Stimulated activated CD8-positive, alpha-beta memory T cell treated with anti-CD3 and anti-CD28 coated beads, Interleukin-12 subunit alpha, Interleukin-12 subunit beta, amount 100 ng/mL, for 4 hours (primary cell): Measurements from ENCODE around the gene KIRREL3.

Source experiments
- DNase-seq: peaks from one replicate; pipeline ENCODE4 v3.0.0-alpha.2; 2020; ENCODE audit warnings: low read depth

The KIRREL3 gene

DNA sequence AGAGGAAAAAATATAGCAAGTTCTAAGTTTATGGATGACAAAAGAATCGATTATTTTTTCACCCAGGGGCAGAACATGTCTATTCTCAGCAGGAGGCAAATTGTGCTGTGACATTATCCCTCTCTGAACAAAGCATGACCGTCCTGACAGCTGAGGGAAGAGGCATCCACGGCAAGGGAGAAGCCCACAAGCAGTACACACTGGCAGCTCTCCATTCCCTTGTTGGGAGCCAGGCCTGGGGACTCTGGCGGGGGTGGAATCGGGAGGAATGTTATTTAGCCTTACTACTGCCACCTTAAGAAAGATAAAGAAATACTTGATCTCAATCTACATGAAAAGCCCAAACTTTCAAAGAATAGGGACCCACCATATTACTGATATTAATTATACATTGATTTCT, 3.4 kb downstream of the KIRREL3 start:
- no peak for DNase-seq

DNA sequence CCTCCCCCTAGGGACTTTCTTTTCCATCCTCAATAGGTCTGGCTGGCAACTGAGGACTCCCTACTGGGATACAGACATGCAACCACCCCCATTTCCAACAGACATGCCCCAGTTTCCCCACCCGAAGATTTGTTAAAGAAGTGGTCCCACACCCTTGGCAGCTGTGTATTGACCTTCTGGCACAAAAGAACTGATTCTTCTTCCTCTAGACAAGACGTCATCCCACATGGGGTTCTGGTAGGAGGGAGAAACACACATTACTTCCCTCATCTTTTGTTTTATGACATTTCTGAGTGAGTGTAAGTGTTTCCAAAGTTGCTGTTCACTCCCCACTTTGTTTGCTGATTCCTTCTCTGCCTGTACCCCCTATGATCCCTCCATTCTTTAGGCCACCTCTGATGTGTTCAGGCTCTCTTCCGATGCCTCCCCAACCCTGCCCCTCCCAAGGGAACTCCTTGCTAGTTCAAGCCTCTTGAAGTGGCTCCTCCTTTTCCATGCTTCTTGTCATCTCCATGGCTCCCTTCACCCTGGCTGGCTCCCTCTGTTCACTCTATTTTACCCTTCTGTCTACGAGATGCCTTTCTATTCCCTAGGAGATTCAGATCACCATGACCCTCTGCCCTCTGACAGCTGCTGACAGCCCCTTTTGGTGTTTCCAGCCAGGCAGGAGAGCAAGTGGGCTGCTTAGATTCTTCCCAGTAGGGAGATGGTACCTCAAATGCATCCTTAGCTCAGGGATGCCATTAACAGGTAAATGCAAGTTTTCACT, 4.3 kb downstream of the KIRREL3 start:
- DNase-seq: no peak

DNA sequence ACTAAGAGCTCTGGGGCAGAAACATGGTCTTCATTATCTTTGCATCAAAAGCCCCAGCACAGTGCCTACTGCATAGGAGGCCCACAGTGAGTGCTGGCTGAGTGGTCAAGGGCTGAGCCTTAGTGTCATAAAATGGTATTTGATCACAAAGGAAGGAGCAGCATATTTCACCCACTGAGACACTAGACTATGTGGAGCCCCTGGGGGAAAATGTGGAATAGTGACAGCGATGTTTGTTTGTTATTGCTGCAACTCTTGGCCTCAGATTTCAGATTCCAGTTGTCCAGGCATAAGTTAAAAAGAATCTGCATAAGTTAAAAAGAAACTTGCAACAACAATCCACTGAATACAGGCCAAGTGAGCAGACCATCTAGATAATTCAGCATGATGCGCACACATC, 7.0 kb downstream of the KIRREL3 start:
- DNase-seq: no peak

DNA sequence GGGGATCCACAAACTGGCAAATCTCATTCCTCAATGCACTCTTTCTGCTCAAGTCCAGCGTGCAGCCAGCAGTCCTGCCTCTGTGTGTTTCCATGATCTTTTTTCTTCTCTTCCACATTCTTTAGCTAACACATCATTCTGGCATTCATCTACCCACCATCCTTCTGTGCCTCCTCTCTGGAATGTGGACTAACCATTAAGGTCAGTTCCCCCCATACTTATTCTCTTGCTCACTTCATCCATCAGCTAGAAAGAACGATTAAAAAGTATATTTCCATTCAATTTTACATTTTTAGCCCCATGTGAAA, 7.8 kb downstream of the KIRREL3 start:
- DNase-seq: no peak

DNA sequence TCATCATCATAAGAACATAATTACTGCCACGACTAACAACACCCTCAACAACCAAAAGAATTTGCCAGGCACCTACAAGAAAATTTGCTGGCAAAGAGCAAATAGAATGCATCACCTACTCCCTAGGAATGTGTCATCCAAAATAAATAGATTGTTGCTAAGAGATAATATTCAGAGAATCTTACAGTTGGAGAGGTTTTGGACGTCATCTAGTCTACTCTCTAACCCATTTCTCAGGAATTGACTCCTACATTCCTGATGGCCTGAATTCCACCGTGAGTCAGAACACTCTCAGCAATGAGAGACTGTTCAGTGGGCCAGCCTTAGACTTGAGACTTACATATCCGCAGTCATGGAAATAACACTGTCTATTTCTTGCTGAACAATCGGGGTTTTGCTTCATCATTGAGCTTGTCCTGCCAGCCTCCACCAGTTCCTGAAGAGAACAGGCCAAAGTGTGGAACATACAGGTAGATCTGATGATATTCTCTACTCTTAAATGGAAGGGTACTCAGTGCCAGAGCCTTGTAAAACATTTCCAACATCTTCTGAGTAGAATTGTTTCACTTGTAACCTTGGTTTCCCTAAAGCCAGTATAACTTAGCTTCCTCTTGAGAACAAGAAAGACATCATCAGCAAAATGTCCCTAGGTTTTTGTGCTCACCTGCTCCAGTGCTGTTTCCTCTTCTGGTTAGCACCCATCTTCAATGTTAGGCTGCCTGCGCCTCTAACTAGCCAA, 8.3 kb downstream of the KIRREL3 start:
- no peak for DNase-seq

DNA sequence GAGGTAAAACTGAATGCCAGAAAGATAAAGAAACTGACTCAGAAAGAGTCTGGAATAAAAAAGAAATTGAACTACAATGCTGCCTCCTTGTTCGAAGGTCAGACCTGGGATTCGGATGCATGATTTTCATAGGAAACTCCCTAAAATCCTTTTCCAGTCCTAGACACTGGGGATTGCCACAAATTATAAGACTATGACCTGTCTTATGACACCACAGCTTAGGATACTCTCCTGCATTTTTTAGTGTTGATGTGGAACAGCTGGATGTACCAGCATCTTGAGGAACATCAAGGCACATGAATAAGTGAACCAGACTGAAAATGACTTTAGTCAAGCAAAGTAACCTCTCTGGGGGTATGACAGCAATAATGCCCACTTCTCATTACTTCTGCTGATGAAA, 9.0 kb downstream of the KIRREL3 start:
- no peak for DNase-seq

DNA sequence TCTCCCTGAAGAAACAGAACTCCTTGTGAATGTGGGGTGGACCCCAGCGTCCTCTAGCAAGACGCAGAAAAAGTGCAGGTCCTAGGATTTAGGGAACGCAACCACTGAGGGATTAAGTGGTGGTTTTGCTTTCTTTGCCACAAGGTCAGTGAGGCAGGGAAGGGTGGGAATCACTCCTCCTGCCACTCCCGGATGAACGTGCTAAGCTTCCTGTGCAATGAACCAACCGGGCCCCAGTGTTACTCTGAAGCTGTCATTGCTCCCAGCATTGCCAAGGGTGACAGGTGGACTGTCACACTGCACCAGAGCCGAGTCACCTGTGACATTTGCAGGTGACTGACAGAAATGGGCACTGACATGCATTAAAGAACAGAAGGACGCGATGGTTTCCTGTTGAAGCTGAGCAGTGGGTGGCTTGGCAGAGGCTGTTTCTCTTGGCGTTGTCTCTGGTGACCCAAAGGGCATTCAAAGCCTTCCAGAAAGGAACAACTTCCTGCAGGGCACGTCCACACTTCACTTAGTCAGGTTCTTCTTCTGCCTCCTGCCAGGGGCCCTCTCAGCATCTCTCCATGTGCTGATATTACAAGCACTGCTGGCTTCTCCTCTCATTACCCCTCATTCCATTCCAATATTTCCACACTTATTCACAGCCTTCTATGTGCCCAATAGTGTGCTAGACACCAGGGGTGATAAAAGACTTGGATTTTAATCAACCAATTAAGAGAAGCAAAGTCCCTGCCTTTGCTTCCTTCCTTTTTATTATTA, 9.7 kb downstream of the KIRREL3 start:
- no peak for DNase-seq

DNA sequence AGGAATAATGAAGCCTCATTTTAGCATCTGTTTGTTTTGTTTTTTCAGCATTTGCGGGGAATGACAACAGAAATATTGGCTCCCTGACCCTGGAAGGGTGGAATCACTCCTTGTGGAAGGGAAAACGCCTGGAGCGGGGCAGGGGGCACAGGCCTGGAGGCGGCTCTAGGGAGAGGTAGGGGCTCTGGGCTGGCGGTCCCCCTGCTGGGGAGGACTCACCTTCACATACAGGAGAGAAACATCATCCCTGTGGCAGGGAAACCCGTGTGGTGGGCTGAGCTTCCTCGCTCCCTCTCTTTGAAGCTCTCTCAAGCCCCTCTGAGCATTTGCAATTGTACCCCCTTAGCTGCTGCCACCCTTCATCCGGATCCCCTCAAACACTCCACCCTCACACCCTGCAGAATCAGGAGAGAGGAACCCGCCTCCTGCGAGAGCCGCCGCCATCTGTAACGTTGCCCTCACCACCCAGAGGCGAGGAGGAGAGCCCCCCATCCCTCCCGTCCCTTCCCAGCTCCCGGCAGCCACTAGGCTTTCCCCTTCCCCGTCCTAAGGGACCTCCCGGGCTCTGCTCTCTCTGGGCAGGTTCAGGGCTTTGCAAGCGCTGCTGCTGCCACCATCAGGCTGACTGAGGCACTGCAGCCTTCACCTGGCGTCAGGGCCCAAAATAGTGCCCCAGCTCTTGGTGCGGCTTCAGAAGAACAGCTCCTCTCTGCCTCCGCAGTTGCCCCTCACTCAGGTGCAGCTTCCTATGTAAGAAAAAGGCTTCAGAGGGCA, 10.4 kb downstream of the KIRREL3 start:
- DNase-seq: peak; percentile 6

DNA sequence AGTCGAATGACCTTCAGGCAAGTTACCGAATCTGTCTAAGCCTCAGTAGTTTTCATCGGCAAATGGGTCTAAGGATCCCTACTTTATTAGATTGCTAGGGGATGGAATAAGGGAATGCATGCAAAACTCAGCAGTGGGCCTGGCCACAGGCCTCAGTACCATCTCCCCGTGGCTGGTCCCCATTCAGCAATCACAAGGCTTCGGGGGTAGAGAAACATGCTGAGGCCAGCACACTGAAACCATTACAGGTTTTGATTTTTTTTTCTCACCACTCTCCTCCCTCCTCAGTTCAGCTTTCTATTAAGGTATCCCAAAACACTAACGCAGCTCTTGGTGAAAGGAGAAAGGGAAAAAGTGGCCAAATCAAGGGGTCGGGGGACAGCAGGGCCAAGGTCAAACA, 11.9 kb downstream of the KIRREL3 start:
- DNase-seq: no peak

DNA sequence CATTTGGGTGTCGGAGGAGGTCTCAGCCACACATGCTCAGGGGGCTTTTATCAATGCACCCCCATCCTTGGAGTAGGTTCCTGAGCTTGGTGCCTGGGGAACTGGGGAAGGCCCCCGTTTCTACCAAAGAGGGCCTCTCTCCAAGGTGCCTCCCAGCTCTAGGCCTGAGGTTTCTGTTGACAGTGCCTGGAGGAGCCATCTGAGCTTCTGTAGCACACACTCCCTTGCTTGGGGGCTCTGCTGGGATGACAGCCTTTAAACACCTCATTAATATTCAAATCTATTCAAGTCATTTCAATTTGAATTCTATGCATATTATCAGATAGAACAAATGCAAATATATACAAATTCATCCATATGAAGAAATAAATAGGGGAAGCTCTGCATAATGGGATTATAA, 18.9 kb downstream of the KIRREL3 start:
- DNase-seq: no peak

DNA sequence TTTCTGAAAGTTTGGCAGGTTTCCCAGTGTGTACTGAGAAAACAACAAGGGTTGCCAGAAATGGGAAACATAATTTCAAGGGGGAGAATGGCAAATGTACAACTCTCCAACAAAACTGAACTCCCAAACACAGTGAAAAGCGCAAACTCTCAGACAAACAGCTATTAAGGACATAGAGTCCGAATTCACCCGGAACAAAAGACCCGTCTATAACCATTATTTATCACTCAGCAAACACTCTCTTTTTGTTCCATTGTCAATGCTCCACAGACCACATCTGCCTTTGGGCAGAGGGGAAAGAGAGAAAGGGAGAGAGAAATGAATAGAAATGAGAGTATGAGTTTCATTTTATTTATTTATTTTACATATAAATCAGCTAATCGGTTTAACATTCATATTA, 21.7 kb downstream of the KIRREL3 start:
- no peak for DNase-seq

DNA sequence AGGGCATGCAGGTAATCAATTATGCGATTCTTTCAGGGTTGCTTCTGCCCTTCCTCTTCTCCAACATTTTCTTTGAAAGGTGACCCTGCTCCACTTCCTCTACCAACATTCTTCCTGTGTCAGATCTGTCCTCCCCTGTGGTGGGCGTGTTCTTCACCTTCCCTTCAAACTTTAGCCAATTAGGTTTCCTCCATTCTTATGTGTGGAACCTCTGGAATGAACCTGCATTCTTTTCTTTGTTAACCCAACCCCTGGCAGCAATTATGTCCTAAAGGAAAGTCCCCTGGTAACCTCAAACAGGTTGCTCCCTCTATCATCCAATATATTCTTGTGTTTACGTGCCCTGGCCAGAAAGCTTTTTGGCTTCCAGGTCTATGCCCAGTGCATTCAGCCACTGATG, 22.4 kb downstream of the KIRREL3 start:
- no peak for DNase-seq

DNA sequence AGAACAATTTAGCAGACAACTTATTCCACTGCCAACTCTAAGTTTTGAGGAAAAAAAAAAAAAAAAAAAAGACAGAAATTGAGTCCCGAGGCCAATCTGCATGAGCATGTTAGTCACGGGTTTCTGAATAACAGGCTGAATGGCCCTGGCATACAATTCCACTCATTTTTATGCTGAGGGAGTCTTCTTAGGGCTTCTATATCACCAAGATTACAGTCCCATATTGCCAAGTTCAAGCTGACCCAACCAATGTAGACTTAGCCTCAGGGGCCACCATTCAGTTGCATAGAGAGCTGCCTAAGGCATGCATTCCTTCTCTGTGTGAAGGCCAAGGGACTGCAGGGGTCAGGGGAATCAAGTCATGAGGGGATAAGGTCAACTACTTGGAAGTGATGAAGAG, 27.5 kb downstream of the KIRREL3 start:
- DNase-seq: no peak

DNA sequence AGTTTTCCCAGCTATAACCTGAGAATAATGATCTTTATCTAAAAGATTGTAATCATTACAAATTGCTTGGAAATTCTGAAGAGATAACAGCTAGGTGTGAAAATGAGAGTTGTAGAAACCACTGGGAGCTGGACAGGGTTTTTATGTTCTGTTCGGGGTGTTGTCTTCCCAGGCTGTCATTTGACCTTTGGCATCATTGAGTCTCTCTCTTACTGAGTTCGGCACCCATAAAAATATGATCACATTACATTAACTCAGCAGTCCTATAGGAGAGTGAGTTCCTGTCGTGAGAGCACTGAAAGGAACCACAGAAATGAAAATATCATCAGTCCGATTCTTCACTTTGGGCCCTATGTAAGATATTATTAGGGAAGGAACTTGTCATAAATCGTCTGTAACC, 29.3 kb downstream of the KIRREL3 start:
- no peak for DNase-seq

DNA sequence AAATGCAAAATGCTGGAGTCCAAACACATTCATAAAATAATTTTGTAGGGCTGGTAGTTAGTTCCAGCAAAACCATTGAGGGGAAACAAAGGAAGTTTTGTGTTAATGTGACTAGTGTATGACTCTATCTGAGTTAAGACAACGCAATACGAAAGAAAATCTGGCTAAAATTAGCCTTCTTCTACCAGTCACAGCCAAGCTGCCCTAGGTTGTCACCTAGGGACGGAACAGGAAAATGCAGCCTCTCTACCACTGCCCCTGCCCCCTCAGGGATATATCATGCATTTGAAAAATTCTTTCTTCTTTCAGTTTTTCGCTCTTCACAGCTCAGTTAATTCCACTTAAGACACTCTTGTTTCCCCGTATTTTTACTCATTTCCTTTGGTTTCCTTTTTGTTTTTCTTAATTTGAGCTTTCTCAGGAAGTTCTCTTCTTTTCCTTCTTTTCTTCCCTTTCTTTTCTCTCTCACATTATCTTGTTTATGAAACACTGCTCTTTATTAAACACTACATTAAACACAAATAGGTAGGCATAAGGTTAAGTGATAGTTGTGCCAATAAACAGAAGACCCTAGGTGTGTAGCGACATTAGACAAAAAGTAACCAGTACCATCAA, 30.6 kb downstream of the KIRREL3 start:
- no peak for DNase-seq

DNA sequence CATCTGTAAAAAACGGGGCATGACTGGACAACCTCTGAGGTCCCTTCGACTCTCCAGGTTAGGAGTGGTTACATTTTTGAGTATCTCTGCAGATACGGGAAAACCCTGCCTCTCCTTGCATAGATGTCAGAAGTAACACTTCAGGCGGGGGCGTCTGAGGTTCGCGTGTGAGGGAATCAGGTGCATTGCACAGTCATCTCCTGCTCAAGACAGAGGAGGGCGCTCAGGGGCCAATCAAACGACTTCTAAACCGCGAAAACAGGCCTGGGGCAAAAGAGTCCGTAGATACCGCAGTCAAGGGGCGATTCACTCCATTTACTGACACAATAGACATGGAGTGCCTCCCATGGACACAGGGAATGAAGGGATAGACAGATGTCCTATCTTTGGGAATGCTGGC, 31.7 kb downstream of the KIRREL3 start:
- no peak for DNase-seq

DNA sequence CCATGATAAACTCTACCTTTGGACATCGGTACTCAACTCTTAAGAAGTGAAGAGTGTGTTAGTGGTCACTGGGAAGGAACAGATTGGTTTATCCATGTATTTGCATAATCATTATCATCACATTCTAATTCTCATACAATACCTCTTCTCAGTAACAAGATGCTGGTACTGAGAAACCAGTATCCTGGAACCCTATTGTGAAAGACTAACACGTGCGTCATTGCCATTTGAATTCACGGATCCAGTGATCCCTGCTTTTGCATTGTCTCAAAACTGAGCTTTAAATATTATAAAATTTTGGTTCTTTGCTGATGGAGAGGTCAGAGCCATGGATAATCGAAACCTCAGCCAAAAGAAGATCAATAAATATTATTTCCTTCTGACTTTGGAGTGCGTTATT, 35.2 kb downstream of the KIRREL3 start:
- DNase-seq: no peak

DNA sequence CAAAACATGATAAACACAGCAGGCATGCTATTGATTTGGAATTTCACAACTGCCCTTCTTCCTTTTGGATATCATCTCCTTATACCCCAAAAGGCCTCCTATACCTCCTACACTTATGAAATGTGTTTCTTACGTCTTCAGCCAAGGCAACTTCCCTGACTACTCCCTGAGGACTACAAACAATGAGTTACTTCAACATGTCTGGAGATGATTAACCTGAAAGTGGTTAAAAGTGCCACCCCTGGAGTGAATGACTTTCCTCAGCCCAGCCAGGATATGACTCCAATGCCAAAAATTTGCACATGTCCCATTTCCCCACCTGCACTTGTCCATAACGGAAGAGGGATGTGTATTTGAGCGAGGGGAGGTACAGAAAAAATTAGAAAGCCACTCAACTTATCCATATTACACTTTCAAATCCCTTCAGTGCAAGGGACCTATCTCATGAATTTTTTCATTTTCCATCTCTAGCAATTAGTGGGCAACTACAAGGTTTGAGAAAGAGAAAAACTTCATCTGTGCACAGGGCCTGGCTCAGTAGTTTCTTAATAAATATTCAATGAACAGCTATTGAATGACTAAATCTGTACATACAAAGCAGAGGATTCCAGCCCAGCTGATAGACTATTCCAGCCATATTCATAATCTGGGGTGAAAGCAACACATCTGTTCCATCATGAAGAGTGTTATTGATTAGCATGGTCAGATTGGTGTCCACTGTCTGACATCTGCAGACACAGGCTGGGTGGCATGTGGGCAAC, 36.8 kb downstream of the KIRREL3 start:
- no peak for DNase-seq

DNA sequence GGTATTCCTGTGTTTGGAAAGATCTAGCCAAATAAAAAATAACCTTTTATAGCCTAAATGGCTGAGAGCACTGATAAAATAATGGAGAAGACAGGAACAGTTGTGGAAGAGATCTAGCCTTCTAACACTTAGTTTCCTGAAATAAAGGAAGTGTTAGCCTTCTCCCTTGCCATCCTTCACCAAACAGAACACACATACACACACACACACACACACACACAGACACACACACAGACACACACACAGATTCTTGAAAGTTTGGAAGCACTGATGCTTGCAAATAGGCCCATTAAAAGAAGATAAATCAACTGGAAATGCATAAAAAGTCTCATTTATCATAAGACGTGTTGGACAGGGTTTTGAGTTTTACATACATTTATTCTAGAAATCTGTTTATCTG, 37.5 kb downstream of the KIRREL3 start:
- no peak for DNase-seq

DNA sequence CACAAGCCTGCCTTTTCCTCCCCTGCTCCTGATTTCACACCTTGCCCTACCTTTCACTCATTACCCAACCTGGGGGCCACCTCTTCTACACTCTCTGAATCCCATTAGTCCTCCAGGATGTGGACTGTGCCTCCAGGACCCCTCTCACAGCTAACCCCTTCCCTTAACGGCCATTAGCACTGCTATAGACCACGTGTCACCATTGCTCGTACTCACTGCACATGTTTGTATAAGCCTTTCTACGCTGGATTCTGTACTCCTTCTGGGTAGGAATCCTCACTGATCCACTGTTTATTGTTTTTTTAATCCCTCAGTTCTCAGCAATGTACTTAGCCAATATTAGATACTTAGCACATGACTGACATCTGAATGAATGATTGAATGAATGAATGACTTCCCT, 40.9 kb downstream of the KIRREL3 start:
- no peak for DNase-seq

DNA sequence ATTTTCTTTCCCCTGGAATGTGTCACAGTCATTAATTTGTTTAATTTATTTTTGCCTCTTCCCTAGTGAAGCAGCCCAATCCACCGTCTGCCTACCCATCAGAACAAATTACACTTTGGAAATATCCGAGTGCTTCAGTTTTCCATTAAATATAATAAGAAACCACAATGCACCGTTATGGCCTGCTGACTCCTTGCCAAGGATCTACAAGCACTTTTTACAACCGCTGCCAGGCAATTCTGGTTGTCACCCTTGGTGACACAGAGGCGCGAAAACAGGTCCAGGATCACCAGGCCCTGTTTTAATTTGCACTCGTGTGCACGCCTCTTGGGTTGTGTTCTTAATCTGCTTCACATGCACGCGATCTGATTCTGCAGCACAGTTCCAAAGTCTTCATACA, 43.9 kb downstream of the KIRREL3 start:
- no peak for DNase-seq
